ENCODE data around the gene YJU2.

YJU2 gene

DNA sequence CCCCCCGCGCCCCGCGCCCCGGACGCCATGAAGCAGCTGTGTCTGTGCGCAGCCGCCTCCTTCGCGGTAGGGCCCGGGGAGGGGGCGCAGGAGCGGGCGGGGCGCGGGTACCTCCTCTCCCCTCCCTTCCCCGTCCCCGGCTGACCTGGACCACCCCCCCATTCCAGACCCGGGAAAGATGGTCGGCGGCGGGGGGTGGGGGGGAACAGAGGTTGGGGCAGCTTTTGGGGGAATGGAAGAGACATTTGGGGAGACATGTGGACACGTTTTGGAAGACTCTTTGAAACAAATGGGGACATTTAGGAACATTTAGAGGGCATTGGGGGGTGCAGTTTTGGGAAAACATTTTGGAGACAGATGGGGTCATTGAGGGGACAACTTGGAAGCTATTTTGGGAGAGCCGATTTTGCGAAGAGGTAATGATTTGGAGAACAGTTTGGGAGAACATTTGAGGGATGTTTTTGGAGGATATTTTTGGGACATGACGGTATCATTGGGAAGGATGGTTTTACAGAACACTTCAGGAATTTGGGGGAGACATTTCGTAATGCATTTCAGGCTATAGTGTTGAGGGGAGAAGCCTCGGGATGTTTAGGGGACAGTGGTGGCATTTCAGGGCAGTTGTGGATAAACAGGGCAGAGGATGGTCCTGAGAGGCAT lies 48.3 kb upstream of the YJU2 start:
- TF ChIP-seq, protein P1, sequence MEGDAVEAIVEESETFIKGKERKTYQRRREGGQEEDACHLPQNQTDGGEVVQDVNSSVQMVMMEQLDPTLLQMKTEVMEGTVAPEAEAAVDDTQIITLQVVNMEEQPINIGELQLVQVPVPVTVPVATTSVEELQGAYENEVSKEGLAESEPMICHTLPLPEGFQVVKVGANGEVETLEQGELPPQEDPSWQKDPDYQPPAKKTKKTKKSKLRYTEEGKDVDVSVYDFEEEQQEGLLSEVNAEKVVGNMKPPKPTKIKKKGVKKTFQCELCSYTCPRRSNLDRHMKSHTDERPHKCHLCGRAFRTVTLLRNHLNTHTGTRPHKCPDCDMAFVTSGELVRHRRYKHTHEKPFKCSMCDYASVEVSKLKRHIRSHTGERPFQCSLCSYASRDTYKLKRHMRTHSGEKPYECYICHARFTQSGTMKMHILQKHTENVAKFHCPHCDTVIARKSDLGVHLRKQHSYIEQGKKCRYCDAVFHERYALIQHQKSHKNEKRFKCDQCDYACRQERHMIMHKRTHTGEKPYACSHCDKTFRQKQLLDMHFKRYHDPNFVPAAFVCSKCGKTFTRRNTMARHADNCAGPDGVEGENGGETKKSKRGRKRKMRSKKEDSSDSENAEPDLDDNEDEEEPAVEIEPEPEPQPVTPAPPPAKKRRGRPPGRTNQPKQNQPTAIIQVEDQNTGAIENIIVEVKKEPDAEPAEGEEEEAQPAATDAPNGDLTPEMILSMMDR (IDR thresholded peaks at IDR 0.05; ENCODE audit: low read depth, low read length, poor library complexity, severe bottlenecking), result no peak
- no peak for TF ChIP-seq EZH2phosphoT487 (IDR thresholded peaks at IDR 0.05; ENCODE audit: borderline replicate concordance, low read length)
- Histone ChIP-seq H4K20me1 (ENCODE audit: control insufficient read depth, insufficient read depth, low read depth, low read length) (no peaks in the 10 kb centered on the region; the same call in 1 of the 2 replicates), H3K4me1 (ENCODE audit: control insufficient read depth, low read length) (no peaks in the 10 kb centered on the region), H3K4me2 (ENCODE audit: low read length) (no peak overlapping the region), H3K27me3 (ENCODE audit: control insufficient read depth, low read length) (peaks cover 6% of the 10 kb centered on the region; the same call in 1 of the 2 replicates), H3K79me2 (ENCODE audit: control insufficient read depth, low read length) (no peaks in the 10 kb centered on the region), H3K27ac (ENCODE audit: low read depth, low read length) (no peak overlapping the region), H3K4me3 (ENCODE audit: low read length) (no peak overlapping the region), H3K9me2 (replicated peaks; ENCODE audit: control insufficient read depth, low read length) (no peaks in the 10 kb centered on the region), H3K9me3 (ENCODE audit: control insufficient read depth, insufficient read depth, low read length) (peaks cover 7% of the 10 kb centered on the region), H3K36me3 (ENCODE audit: control insufficient read depth, low read length) (no peaks in the 10 kb centered on the region), H3F3A (ENCODE audit: control insufficient read depth, insufficient read depth) (no peaks in the 10 kb centered on the region)

DNA sequence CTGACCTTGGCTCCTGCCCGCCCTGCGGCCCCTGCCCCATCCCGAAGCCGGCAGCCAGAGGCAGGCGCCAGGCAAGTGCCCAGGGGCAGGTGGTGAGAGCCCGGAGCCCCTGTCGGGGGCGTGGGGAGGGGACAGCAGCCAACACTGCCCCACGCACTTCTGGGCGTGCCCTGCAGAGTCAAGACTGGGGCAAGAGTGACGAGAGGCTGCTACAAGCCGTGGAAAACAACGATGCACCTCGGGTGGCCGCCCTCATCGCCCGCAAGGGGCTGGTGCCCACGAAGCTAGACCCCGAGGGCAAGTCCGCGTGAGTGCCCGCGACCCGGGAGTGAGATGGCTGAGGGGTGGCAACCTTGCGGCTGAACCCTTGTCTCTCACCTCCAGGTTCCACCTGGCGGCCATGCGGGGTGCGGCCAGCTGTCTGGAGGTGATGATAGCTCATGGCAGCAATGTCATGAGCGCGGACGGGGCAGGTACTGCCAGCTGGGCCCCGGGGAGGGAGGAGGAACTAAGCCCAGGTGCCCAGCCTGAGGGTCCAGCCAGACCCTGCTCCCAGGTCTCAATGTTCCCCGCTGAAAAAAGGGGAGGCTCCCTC lies 47.1 kb upstream of the YJU2 start:
- Histone ChIP-seq H3K36me3 (ENCODE audit: control insufficient read depth, low read length) (no peaks in the 10 kb centered on the region), H4K20me1 (ENCODE audit: control insufficient read depth, insufficient read depth, low read depth, low read length) (no peaks in the 10 kb centered on the region; the same call in 1 of the 2 replicates), H3K4me3 (ENCODE audit: low read length) (no peak overlapping the region), H3K9me2 (replicated peaks; ENCODE audit: control insufficient read depth, low read length) (no peaks in the 10 kb centered on the region), H3K4me2 (ENCODE audit: low read length) (no peak overlapping the region), H3K27ac (ENCODE audit: low read depth, low read length) (no peak overlapping the region), H3K27me3 (ENCODE audit: control insufficient read depth, low read length) (peaks cover 3% of the 10 kb centered on the region; the same call in 1 of the 2 replicates), H3K9me3 (ENCODE audit: control insufficient read depth, insufficient read depth, low read length) (peaks cover 7% of the 10 kb centered on the region), H3K79me2 (ENCODE audit: control insufficient read depth, low read length) (no peaks in the 10 kb centered on the region), H3F3A (ENCODE audit: control insufficient read depth, insufficient read depth) (no peaks in the 10 kb centered on the region), H3K4me1 (ENCODE audit: control insufficient read depth, low read length) (no peaks in the 10 kb centered on the region)
- TF ChIP-seq, protein P1 (IDR thresholded peaks at IDR 0.05; ENCODE audit: low read depth, low read length, poor library complexity, severe bottlenecking), result no peak
- TF ChIP-seq EZH2phosphoT487 (IDR thresholded peaks at IDR 0.05; ENCODE audit: borderline replicate concordance, low read length), result no peak

DNA sequence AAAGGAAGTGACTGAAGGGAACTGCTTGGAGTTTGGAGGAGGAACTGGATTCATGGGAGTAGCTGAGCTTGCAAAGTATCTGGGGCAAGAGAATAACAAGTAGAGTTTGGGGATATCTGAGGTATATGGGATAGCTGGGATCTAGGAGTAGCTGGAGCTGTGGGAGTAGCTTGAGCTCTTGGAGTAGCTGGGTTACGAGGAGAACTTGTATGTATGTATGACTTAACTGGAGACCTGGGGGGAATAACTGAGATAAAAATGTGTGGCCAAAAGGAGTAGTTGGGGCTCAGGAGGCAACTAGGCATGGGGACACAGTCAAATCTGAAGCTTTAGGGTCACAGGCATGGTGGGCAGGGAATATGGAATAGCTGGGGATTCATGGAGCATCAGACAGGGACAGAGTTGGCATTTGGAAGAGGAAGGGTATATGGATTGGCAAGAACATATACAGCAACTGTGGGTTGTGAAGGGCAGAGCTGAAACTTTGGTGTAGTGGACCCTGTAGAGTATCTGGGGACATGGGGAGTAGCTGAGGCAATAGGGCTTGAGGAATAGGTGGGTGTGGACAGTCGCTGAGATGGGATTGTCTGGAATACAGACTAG lies 45.8 kb upstream of the YJU2 start:
- peaks cover 3% of the 10 kb centered on the region; the same call in 1 of the 2 replicates for H3K27me3 ChIP-seq (ENCODE audit: control insufficient read depth, low read length)
- H3K79me2 ChIP-seq (ENCODE audit: control insufficient read depth, low read length), result no peaks in the 10 kb centered on the region
- no peak overlapping the region for H3K4me2 ChIP-seq (ENCODE audit: low read length)
- no peak for TF ChIP-seq EZH2phosphoT487 (IDR thresholded peaks at IDR 0.05; ENCODE audit: borderline replicate concordance, low read length)
- TF ChIP-seq, protein P1 (IDR thresholded peaks at IDR 0.05; ENCODE audit: low read depth, low read length, poor library complexity, severe bottlenecking), result no peak
- peaks cover 7% of the 10 kb centered on the region for H3K9me3 ChIP-seq (ENCODE audit: control insufficient read depth, insufficient read depth, low read length)
- no peaks in the 10 kb centered on the region for H3F3A ChIP-seq (ENCODE audit: control insufficient read depth, insufficient read depth)
- no peaks in the 10 kb centered on the region; the same call in 1 of the 2 replicates for H4K20me1 ChIP-seq (ENCODE audit: control insufficient read depth, insufficient read depth, low read depth, low read length)
- no peak overlapping the region for H3K4me3 ChIP-seq (ENCODE audit: low read length)
- no peaks in the 10 kb centered on the region for H3K9me2 ChIP-seq (replicated peaks; ENCODE audit: control insufficient read depth, low read length)
- no peaks in the 10 kb centered on the region for H3K36me3 ChIP-seq (ENCODE audit: control insufficient read depth, low read length)
- no peaks in the 10 kb centered on the region for H3K4me1 ChIP-seq (ENCODE audit: control insufficient read depth, low read length)
- no peak overlapping the region for H3K27ac ChIP-seq (ENCODE audit: low read depth, low read length)

Data from DOHH2 (cell line).